GM23338 (cell line): ENCODE results near the gene BNC1.

Experiments
- CREB1 ChIP-seq: fragments of 250-450 bp; sonication (Bioruptor Pico); IDR thresholded peaks from 2 replicates; pipeline ENCODE4 v1.5.0; 2020; ENCODE audit warnings: low read depth, mild to moderate bottlenecking, moderate library complexity
- EZH2 ChIP-seq: fragments of 200-600 bp; sonication (generic); IDR thresholded peaks from one replicate; pipeline ENCODE4 v1.8.0; 2017; ENCODE audit warnings: antibody characterized with exemption, mild to moderate bottlenecking, low read depth; ENCODE audit not compliant: unreplicated experiment
- JUNB ChIP-seq: IDR thresholded peaks from one replicate; pipeline ENCODE4 v1.6.1; 2016; ENCODE audit warnings: antibody characterized with exemption; ENCODE audit not compliant: unreplicated experiment
- POLR2AphosphoS5 ChIP-seq: IDR thresholded peaks from 2 replicates; pipeline ENCODE4 v1.6.1; 2016; ENCODE audit warnings: antibody characterized with exemption, low read depth
- ZNF331 ChIP-seq: fragments of 250-450 bp; sonication (Bioruptor Pico); IDR thresholded peaks from 2 replicates; pipeline ENCODE4 v1.5.0; 2020; ENCODE audit warnings: low read depth, mild to moderate bottlenecking, moderate library complexity
- TF ChIP-seq, protein P1 (sequence below), 2 experiments: fragments of 200-600 bp in 1 of 2; sonication (generic) in 1 of 2; conservative IDR thresholded peaks; 2 replicates each; pipeline versions ENCODE4 v1.5.1 to v1.6.1; 2016 to 2017; ENCODE audit warnings: antibody characterized with exemption in 2 of 2, low read depth in 2 of 2, mild to moderate bottlenecking in 2 of 2, moderate library complexity in 1 of 2
- TF ChIP-seq, protein P2 (sequence below): IDR thresholded peaks from one replicate; pipeline ENCODE4 v1.6.1; 2018; ENCODE audit warnings: antibody characterized with exemption; ENCODE audit not compliant: unreplicated experiment

DNA sequence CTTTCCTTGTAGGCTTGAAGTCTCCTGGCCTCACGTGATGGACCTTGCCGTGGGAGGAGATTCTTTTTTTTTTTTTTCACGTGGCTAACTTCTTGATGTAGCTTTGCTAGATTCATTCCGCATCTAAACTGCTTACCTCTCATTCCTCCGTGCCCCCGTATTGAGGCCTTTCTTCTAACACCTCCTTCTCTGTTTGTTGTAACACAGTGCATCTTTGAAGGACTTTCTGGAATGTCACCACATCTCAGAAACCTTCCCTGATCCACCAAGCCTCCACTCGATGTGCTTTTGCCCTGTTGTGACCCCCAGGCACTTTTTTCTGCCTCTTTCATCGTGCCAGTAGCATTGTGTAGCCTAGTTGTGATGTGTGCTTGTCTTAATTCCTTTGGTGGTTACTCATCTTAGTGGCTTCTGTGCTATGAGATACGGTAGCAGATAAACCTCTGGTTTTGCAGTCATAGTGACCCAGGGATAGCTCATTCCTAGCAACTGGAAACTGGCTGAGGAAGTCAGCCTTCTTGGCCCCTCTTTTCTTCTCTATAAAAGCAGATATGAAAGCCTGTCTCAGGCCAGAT, 1.6 kb upstream of the BNC1 start:
- TF ChIP-seq, protein P1, sequence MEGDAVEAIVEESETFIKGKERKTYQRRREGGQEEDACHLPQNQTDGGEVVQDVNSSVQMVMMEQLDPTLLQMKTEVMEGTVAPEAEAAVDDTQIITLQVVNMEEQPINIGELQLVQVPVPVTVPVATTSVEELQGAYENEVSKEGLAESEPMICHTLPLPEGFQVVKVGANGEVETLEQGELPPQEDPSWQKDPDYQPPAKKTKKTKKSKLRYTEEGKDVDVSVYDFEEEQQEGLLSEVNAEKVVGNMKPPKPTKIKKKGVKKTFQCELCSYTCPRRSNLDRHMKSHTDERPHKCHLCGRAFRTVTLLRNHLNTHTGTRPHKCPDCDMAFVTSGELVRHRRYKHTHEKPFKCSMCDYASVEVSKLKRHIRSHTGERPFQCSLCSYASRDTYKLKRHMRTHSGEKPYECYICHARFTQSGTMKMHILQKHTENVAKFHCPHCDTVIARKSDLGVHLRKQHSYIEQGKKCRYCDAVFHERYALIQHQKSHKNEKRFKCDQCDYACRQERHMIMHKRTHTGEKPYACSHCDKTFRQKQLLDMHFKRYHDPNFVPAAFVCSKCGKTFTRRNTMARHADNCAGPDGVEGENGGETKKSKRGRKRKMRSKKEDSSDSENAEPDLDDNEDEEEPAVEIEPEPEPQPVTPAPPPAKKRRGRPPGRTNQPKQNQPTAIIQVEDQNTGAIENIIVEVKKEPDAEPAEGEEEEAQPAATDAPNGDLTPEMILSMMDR (conservative IDR thresholded peaks at IDR 0.05; ENCODE audit: low read depth in 2 of 2), result no peak
- no peak for TF ChIP-seq POLR2AphosphoS5
- TF ChIP-seq CREB1, result no peak
- peak; percentile 32 for TF ChIP-seq EZH2
- TF ChIP-seq, protein P2, sequence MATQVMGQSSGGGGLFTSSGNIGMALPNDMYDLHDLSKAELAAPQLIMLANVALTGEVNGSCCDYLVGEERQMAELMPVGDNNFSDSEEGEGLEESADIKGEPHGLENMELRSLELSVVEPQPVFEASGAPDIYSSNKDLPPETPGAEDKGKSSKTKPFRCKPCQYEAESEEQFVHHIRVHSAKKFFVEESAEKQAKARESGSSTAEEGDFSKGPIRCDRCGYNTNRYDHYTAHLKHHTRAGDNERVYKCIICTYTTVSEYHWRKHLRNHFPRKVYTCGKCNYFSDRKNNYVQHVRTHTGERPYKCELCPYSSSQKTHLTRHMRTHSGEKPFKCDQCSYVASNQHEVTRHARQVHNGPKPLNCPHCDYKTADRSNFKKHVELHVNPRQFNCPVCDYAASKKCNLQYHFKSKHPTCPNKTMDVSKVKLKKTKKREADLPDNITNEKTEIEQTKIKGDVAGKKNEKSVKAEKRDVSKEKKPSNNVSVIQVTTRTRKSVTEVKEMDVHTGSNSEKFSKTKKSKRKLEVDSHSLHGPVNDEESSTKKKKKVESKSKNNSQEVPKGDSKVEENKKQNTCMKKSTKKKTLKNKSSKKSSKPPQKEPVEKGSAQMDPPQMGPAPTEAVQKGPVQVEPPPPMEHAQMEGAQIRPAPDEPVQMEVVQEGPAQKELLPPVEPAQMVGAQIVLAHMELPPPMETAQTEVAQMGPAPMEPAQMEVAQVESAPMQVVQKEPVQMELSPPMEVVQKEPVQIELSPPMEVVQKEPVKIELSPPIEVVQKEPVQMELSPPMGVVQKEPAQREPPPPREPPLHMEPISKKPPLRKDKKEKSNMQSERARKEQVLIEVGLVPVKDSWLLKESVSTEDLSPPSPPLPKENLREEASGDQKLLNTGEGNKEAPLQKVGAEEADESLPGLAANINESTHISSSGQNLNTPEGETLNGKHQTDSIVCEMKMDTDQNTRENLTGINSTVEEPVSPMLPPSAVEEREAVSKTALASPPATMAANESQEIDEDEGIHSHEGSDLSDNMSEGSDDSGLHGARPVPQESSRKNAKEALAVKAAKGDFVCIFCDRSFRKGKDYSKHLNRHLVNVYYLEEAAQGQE, result no peak
- no peak for TF ChIP-seq JUNB
- no peak for TF ChIP-seq ZNF331 (CRISPR knock-in tag)
